SK-N-MC (cell line): ENCODE measurements around the gene WDCP.

Experiments used
- DNase-seq: peaks from one replicate; pipeline ENCODE4 v3.0.0-alpha.2; 2011; ENCODE audit warnings: low read depth, low spot score
- H3K27ac ChIP-seq: fragments of 200-600 bp; sonication (generic); 2 replicates; pipeline ENCODE4 v1.5.1; 2016; ENCODE audit warnings: mixed run types
- H3K36me3 ChIP-seq: fragments of 200-600 bp; sonication (generic); 2 replicates; pipeline ENCODE4 v1.6.1; 2017; ENCODE audit warnings: antibody characterized with exemption, low read length, mixed read lengths; ENCODE audit not compliant: insufficient read depth
- H3K4me3 ChIP-seq: fragments of 200-600 bp; sonication (generic); 2 replicates; pipeline ENCODE4 v1.5.1; 2016
- H3K9ac ChIP-seq: fragments of 200-600 bp; sonication (generic); 2 replicates; pipeline ENCODE4 v1.8.0; 2017; ENCODE audit warnings: mixed run types, mixed read lengths; ENCODE audit not compliant: insufficient read length
- H3K9me3 ChIP-seq: fragments of 200-600 bp; sonication (generic); 2 replicates; pipeline ENCODE4 v1.6.1; 2017; ENCODE audit warnings: low read depth, mild to moderate bottlenecking, antibody characterized with exemption, low read length, moderate library complexity, mixed read lengths
- EZH2 ChIP-seq: fragments of 200-600 bp; sonication (generic); IDR thresholded peaks from one replicate; pipeline ENCODE4 v1.6.1; 2017; ENCODE audit warnings: antibody characterized with exemption
- FOXP2 ChIP-seq: optimal IDR thresholded peaks from 2 replicates; pipeline ENCODE3; 2011; ENCODE audit warnings: mild to moderate bottlenecking, moderate library complexity; ENCODE audit not compliant: insufficient read depth; ENCODE audit errors: extremely low read length, control extremely low read depth
- POLR2AphosphoS5 ChIP-seq: IDR thresholded peaks from 2 replicates; pipeline ENCODE4 v1.6.1; 2012; ENCODE audit warnings: mild to moderate bottlenecking, low read depth, low read length, borderline replicate concordance

Gene WDCP

GRCh38 chr2:24012521-24013188 is 34.5 kb downstream of the WDCP start:
- no peak overlapping the region for H3K27ac ChIP-seq
- H3K9me3 ChIP-seq, result no peaks in the 10 kb centered on the region
- H3K4me3 ChIP-seq, result no peak overlapping the region
- no peak overlapping the region for H3K9ac ChIP-seq
- TF ChIP-seq FOXP2, result no peak
- H3K36me3 ChIP-seq, result no peaks in the 10 kb centered on the region
- no peak for DNase-seq

- no peak for DNase-seq
- Histone ChIP-seq H3K9ac (no peak overlapping the region), H3K36me3 (no peaks in the 10 kb centered on the region), H3K27ac (no peak overlapping the region), H3K4me3 (no peak overlapping the region), H3K9me3 (no peaks in the 10 kb centered on the region)
- TF ChIP-seq EZH2, result no peak
- no peak for TF ChIP-seq POLR2AphosphoS5
- TF ChIP-seq FOXP2, result no peak
These were observed 35.7 kb downstream of the WDCP start for GRCh38 chr2:24011250-24012104.

- DNase-seq, result no peak
- Histone ChIP-seq H3K27ac (no peak overlapping the region), H3K9ac (no peak overlapping the region), H3K4me3 (no peak overlapping the region), H3K36me3 (no peaks in the 10 kb centered on the region), H3K9me3 (no peaks in the 10 kb centered on the region)
- TF ChIP-seq POLR2AphosphoS5 (no peak), EZH2 (no peak), FOXP2 (no peak)
These were observed 36.5 kb downstream of the WDCP start for GRCh38 chr2:24010477-24011249.

- Histone ChIP-seq H3K36me3 (no peaks in the 10 kb centered on the region), H3K4me3 (no peak within 1 kb of the TSS), H3K27ac (no peak within 1 kb of the TSS), H3K9ac (no peak within 1 kb of the TSS), H3K9me3 (no peaks in the 10 kb centered on the region)
- DNase-seq, result no peak
- TF ChIP-seq FOXP2 (no peak), EZH2 (no peak), POLR2AphosphoS5 (no peak)
These were observed 37.3 kb downstream of the WDCP start, which contains the start of gene MFSD2B for GRCh38 chr2:24009680-24010476. MFSD2B (plus strand) TSS chr2:24010085; CDS start chr2:24010097, 12 bp downstream.

- TF ChIP-seq EZH2 (no peak), POLR2AphosphoS5 (no peak), FOXP2 (no peak)
- no peaks in the 10 kb centered on the region for H3K9me3 ChIP-seq
These were observed 37.9 kb downstream of the WDCP start for GRCh38 chr2:24009367-24009679.

GRCh38 chr2:24008672-24009366 is 38.4 kb downstream of the WDCP start:
- Histone ChIP-seq H3K27ac (no peak overlapping the region), H3K9me3 (no peaks in the 10 kb centered on the region), H3K4me3 (no peak overlapping the region), H3K9ac (no peak overlapping the region), H3K36me3 (no peaks in the 10 kb centered on the region)
- TF ChIP-seq FOXP2 (no peak), EZH2 (no peak), POLR2AphosphoS5 (no peak)
- DNase-seq, result no peak

More at GRCh38 chr2:24009367-24009679, 37.9 kb downstream of the WDCP start:
- no peaks in the 10 kb centered on the region for H3K36me3 ChIP-seq
- no peak overlapping the region for H3K9ac ChIP-seq
- no peak overlapping the region for H3K27ac ChIP-seq
- H3K4me3 ChIP-seq, result no peak overlapping the region
- DNase-seq, result no peak

GRCh38 chr2:24007693-24008092 is 39.5 kb downstream of the WDCP start:
- Histone ChIP-seq H3K9ac (no peak overlapping the region), H3K4me3 (no peak overlapping the region), H3K36me3 (no peaks in the 10 kb centered on the region), H3K27ac (no peak overlapping the region), H3K9me3 (no peaks in the 10 kb centered on the region)
- DNase-seq, result no peak
- no peak for TF ChIP-seq EZH2
- no peak for TF ChIP-seq FOXP2
- no peak for TF ChIP-seq POLR2AphosphoS5
